Measurements from ENCODE around the gene EBF4. TPM values are rescaled to one million over a fixed set of nuclear protein-coding genes. Genes with fewer than 3 reads are reported as not detected.

EBF4 gene
- total RNA-seq, 1 experiment from 2014 or later, result 11.4 TPM

GRCh38 chr20:2654384-2654822 is 38.2 kb upstream of the EBF4 start:
- Histone ChIP-seq H3K36me3 (ENCODE audit: control insufficient read depth in 1 of 2, insufficient read depth in 2 of 2, low read length in 2 of 2) (peaks cover 45 to 56% of the 10 kb centered on the region in 2 experiments), H3K27ac (ENCODE audit: low read depth, low read length) (peak overlapping the region; percentile 99), H4K20me1 (ENCODE audit: insufficient read depth) (peaks cover 51% of the 10 kb centered on the region; the same call in 1 of the 2 replicates), H3K4me1 (ENCODE audit: control insufficient read depth in 1 of 2, insufficient read depth in 2 of 2, low read length in 2 of 2) (peaks cover 8 to 21% of the 10 kb centered on the region in 2 experiments; a peak in 3 of 4 replicates), H3K9ac (ENCODE audit: low read length) (peak overlapping the region; percentile 96), H3K4me2 (ENCODE audit: low read length) (peak overlapping the region; percentile 99), H3K9me3 (ENCODE audit: control insufficient read depth in 1 of 2, insufficient read depth in 1 of 2, low read depth in 1 of 2, low read length in 2 of 2) (no peaks in the 10 kb centered on the region), H2AFZ (ENCODE audit: low read depth, low read length, poor library complexity, severe bottlenecking) (no peak overlapping the region), H3K79me2 (ENCODE audit: insufficient read depth, low read length) (peaks cover 81% of the 10 kb centered on the region), H3K9me2 (ENCODE audit: insufficient read depth) (no peaks in the 10 kb centered on the region), H3K27me3 (ENCODE audit: insufficient read depth, low read length) (no peaks in the 10 kb centered on the region), H3K4me3 (replicated peaks in 1 of 2; ENCODE audit: low read depth in 1 of 2, low read length in 2 of 2) (peak overlapping the region; percentile 98 to 100)
- ChIA-PET POLR2A (interaction anchor here (1.4 kb wide), 1 partner anchor 10 kb away, joined by 4 read pairs; the partner anchor contains the start of gene IDH3B), CTCF (no interaction called here), RAD21 (ENCODE audit: low non-redundant PET in 1 of 2, low total read pairs in 2 of 2, uncharacterized antibody in 2 of 2, unreplicated experiment in 2 of 2) (no interaction called here)
- BruUV-seq (replicated peaks), result no TSS peak
- no peak for DNase-seq (ENCODE audit: low read depth, low spot score)
- intact Hi-C loops (cut with micrococcal nuclease), result no loop called here
- no peak for TF ChIP-seq POLR2AphosphoS5 (IDR thresholded peaks at IDR 0.05; ENCODE audit: low read depth, low read length)
- no peak for TF ChIP-seq ZFX (IDR thresholded peaks at IDR 0.05)
- no peak for TF ChIP-seq EGR1 (IDR thresholded peaks at IDR 0.05; ENCODE audit: low read depth)
- no peak for TF ChIP-seq RAD21 (IDR thresholded peaks at IDR 0.05; ENCODE audit: low read depth)
- TF ChIP-seq SP1 (IDR thresholded peaks at IDR 0.05; ENCODE audit: low read depth), result no peak
- no peak for TF ChIP-seq ELF1 (IDR thresholded peaks at IDR 0.05; ENCODE audit: borderline replicate concordance, low read depth)
- no peak for TF ChIP-seq JUND (IDR thresholded peaks at IDR 0.05)
- no peak for TF ChIP-seq SRF (IDR thresholded peaks at IDR 0.05; ENCODE audit: low read depth)
- ATAC-seq, result no peak

- peaks cover 8 to 21% of the 10 kb centered on the region in 2 experiments; a peak in 3 of 4 replicates for H3K4me1 ChIP-seq (ENCODE audit: control insufficient read depth in 1 of 2, insufficient read depth in 2 of 2, low read length in 2 of 2)
- H2AFZ ChIP-seq (ENCODE audit: low read depth, low read length, poor library complexity, severe bottlenecking), result no peak overlapping the region
- BruUV-seq (replicated peaks), result no TSS peak
- no peaks in the 10 kb centered on the region for H3K9me3 ChIP-seq (ENCODE audit: control insufficient read depth in 1 of 2, insufficient read depth in 1 of 2, low read depth in 1 of 2, low read length in 2 of 2)
- no peaks in the 10 kb centered on the region for H3K27me3 ChIP-seq (ENCODE audit: insufficient read depth, low read length)
- H3K36me3 ChIP-seq (ENCODE audit: control insufficient read depth in 1 of 2, insufficient read depth in 2 of 2, low read length in 2 of 2), result peaks cover 45 to 60% of the 10 kb centered on the region in 2 experiments
- no peak overlapping the region for H3K4me3 ChIP-seq (replicated peaks in 1 of 2; ENCODE audit: low read depth in 1 of 2, low read length in 2 of 2)
- CTCF ChIA-PET, result no interaction called here
- DNase-seq (ENCODE audit: low read depth, low spot score) (no peak), ATAC-seq (no peak)
- RAD21 ChIA-PET (ENCODE audit: low non-redundant PET in 1 of 2, low total read pairs in 2 of 2, uncharacterized antibody in 2 of 2, unreplicated experiment in 2 of 2), result no interaction called here
- peak overlapping the region; percentile 99 for H3K4me2 ChIP-seq (ENCODE audit: low read length)
- H4K20me1 ChIP-seq (ENCODE audit: insufficient read depth), result peaks cover 51% of the 10 kb centered on the region; the same call in 1 of the 2 replicates
- no peaks in the 10 kb centered on the region for H3K9me2 ChIP-seq (ENCODE audit: insufficient read depth)
- POLR2A ChIA-PET, result interaction anchor here (1.1 to 1.4 kb wide), 2 partner anchors 8 to 9 kb away, joined by 3 to 4 read pairs; partner anchors contain the start of gene IDH3B
- H3K9ac ChIP-seq (ENCODE audit: low read length), result no peak overlapping the region
- peak overlapping the region; percentile 99 for H3K27ac ChIP-seq (ENCODE audit: low read depth, low read length)
- peaks cover 77% of the 10 kb centered on the region for H3K79me2 ChIP-seq (ENCODE audit: insufficient read depth, low read length)
- intact Hi-C loops (cut with micrococcal nuclease), result no loop called here
- TF ChIP-seq EZH2phosphoT487 (IDR thresholded peaks at IDR 0.05; ENCODE audit: borderline replicate concordance), result no peak
- no peak for TF ChIP-seq TCF7L2 (IDR thresholded peaks at IDR 0.05; ENCODE audit: borderline replicate concordance, extremely low read depth, insufficient read depth, insufficient read length)
- no peak for TF ChIP-seq CTCF (IDR thresholded peaks at IDR 0.05 in 2 of 3, conservative IDR thresholded peaks at IDR 0.05 in 1 of 3; ENCODE audit: borderline replicate concordance in 1 of 3, insufficient read depth in 1 of 3, low read depth in 2 of 3, low read length in 2 of 3)
- TF ChIP-seq SRF (IDR thresholded peaks at IDR 0.05; ENCODE audit: low read depth), result no peak
- TF ChIP-seq REST (IDR thresholded peaks at IDR 0.05; ENCODE audit: low read depth), result no peak
- TF ChIP-seq EGR1 (IDR thresholded peaks at IDR 0.05; ENCODE audit: low read depth), result no peak
- no peak for TF ChIP-seq POLR2AphosphoS5 (IDR thresholded peaks at IDR 0.05; ENCODE audit: low read depth, low read length)
Measured at GRCh38 chr20:2654831-2655230, 37.7 kb upstream of the EBF4 start.
